Sigmoid colon (tissue), 7 donors: ENCODE measurements around the gene ZNF891. TPM values are rescaled to one million over a fixed set of nuclear protein-coding genes. Genes with fewer than 3 reads are reported as not detected.

Experiments
- DNase-seq: peaks from one replicate; pipeline ENCODE4 v3.0.0-alpha.2; 2019
- H3K27ac ChIP-seq, 4 donors: fragments of 200-600 bp; sonication (generic); one replicate each; pipeline ENCODE4 v1.5.1; 2016 to 2019; ENCODE audit warnings: mild to moderate bottlenecking in 1 of 4
- H3K27me3 ChIP-seq, 3 donors: fragments of 200-600 bp; sonication (generic); one replicate each; pipeline ENCODE4 v1.5.1; 2019; ENCODE audit warnings: mild to moderate bottlenecking in 1 of 3
- H3K36me3 ChIP-seq, 4 donors: fragments of 200-600 bp; sonication (generic); one replicate each; pipeline ENCODE4 v1.5.1; 2016 to 2019
- H3K4me1 ChIP-seq, 4 donors: fragments of 200-600 bp; sonication (generic); one replicate each; pipeline ENCODE4 v1.5.1; 2017 to 2019
- H3K4me3 ChIP-seq, 4 donors: fragments of 200-600 bp; sonication (generic); one replicate each; pipeline ENCODE4 v1.5.1; 2017 to 2019; ENCODE audit warnings: mild to moderate bottlenecking in 2 of 4, moderate library complexity in 1 of 4
- H3K9me3 ChIP-seq, 4 donors: fragments of 200-600 bp in 3 of 4; sonication (generic) in 3 of 4; one replicate each; pipeline versions ENCODE4 v1.5.1 to v1.6.1; 2013 to 2019
- CTCF ChIP-seq, 4 experiments: fragments of 450-650 bp in 3 of 4; fragments of 200-600 bp in 1 of 4; IDR thresholded peaks; one replicate each; pipeline ENCODE4 v1.5.1; 2016 to 2019; ENCODE audit warnings: antibody characterized with exemption in 4 of 4, mild to moderate bottlenecking in 3 of 4, moderate library complexity in 2 of 4
- EP300 ChIP-seq, 4 donors: sonication (generic); formaldehyde crosslinking; IDR thresholded peaks; one replicate each; pipeline ENCODE4 v1.6.1; 2017; ENCODE audit warnings: antibody characterized with exemption in 4 of 4
- POLR2A ChIP-seq, 2 donors: fragments of 450-650 bp; IDR thresholded peaks; one replicate each; pipeline ENCODE4 v1.6.1; 2016; ENCODE audit warnings: antibody characterized with exemption in 2 of 2, mild to moderate bottlenecking in 2 of 2, moderate library complexity in 2 of 2
- POLR2AphosphoS5 ChIP-seq, 4 donors: sonication (generic); formaldehyde crosslinking; IDR thresholded peaks; one replicate each; pipeline ENCODE4 v1.6.1; 2017; ENCODE audit warnings: antibody characterized with exemption in 4 of 4
- WGBS, 2 donors: extraction: QIAGEN DNeasy Blood & Tissue Kit; methylation state at CpG; one replicate each; pipeline ENCODE4 v1.1.7; 2013; 5-methylcytosine and 5-hydroxymethylcytosine counted together
- intact Hi-C: fragments of 100-400 bp; cut with DNase I; formaldehyde crosslinking; loops from one replicate; pipeline ENCODE4 v1.15.1; 2023
- polyA plus RNA-seq, 3 donors: library from polyadenylated mRNA; stranded (reverse); fragments of 200-250 nt; gene quantifications; one replicate each; pipeline ENCODE4 v1.2.3, GENCODE V29; 2013
- total RNA-seq, 4 donors: library from RNA; depleted of rRNA; stranded (reverse); fragments of >200 nt; gene quantifications; one replicate each; pipeline ENCODE4 v1.1.0, GENCODE V29; 2016
- donor health status: healthy with polysubstance abuse.
- donor health status: Bipolar disorder and iron deficiency.
- donor health status: healthy.

Gene ZNF891
- total and polyA plus RNA-seq, 7 donors, result under 0.01 to 6.1 (median 3.1) TPM

- H3K4me3 ChIP-seq, result no peak overlapping the region
- intact Hi-C loops, result no loop called here
- TF ChIP-seq CTCF (IDR thresholded peaks at IDR 0.05) (no peak), POLR2A (IDR thresholded peaks at IDR 0.05) (no peak), EP300 (IDR thresholded peaks at IDR 0.05) (no peak), POLR2AphosphoS5 (IDR thresholded peaks at IDR 0.05) (no peak)
- 94 to 98% methylated on average over 2 of the region's 2 CpGs for WGBS, 2 donors
- no peaks in the 10 kb centered on the region for H3K27me3 ChIP-seq
- no peaks in the 10 kb centered on the region for H3K4me1 ChIP-seq
- no peak overlapping the region for H3K27ac ChIP-seq
- H3K36me3 ChIP-seq, result peaks cover 48 to 75% (median 61%) of the 10 kb centered on the region in 4 donors
- DNase-seq, result no peak
- H3K9me3 ChIP-seq, result peaks cover 46 to 99% (median 79%) of the 10 kb centered on the region in 4 donors
Measured at GRCh38 chr12:133156125-133156690, 26.1 kb upstream of the ZNF891 start.

GRCh38 chr12:133145981-133146380, 15.9 kb upstream of the ZNF891 start:
- H3K4me1 ChIP-seq, result no peaks in the 10 kb centered on the region
- no peak for TF ChIP-seq POLR2A (IDR thresholded peaks at IDR 0.05)
- no peak for TF ChIP-seq POLR2AphosphoS5 (IDR thresholded peaks at IDR 0.05)
- no peak for TF ChIP-seq CTCF (IDR thresholded peaks at IDR 0.05)
- no peaks in the 10 kb centered on the region for H3K27me3 ChIP-seq
- WGBS, 2 donors, result 92 to 97% methylated on average over 2 of the region's 2 CpGs
- no peak overlapping the region for H3K27ac ChIP-seq
- no peak overlapping the region for H3K4me3 ChIP-seq
- DNase-seq, result no peak
- peaks cover 17 to 85% (median 49%) of the 10 kb centered on the region in 4 donors for H3K36me3 ChIP-seq
- intact Hi-C loops, result no loop called here
- H3K9me3 ChIP-seq, result peaks cover 8 to 69% (median 49%) of the 10 kb centered on the region in 4 donors

- Histone ChIP-seq H3K27ac (no peak overlapping the region), H3K36me3 (peaks cover 4 to 80% (median 36%) of the 10 kb centered on the region in 4 donors), H3K4me3 (no peak overlapping the region), H3K27me3 (no peaks in the 10 kb centered on the region), H3K9me3 (peaks cover 15 to 63% (median 56%) of the 10 kb centered on the region in 4 donors), H3K4me1 (peaks cover 0 to 7% (median 3%) of the 10 kb centered on the region in 4 donors)
- no peak for TF ChIP-seq POLR2AphosphoS5 (IDR thresholded peaks at IDR 0.05)
- no peak for TF ChIP-seq EP300 (IDR thresholded peaks at IDR 0.05)
- TF ChIP-seq CTCF (IDR thresholded peaks at IDR 0.05), result no peak
- TF ChIP-seq POLR2A (IDR thresholded peaks at IDR 0.05), result no peak
- WGBS, 2 donors, result 98% methylated on average over 2 of the region's 2 CpGs
- no peak for DNase-seq
- intact Hi-C loops, result no loop called here
Measured at GRCh38 chr12:133135747-133136146, 5.7 kb upstream of the ZNF891 start.

- H3K36me3 ChIP-seq, result peaks cover 4 to 60% (median 28%) of the 10 kb centered on the region in 4 donors
Measured at GRCh38 chr12:133130808-133131128, 694 bp upstream of the ZNF891 start.

More at GRCh38 chr12:133130808-133131128, 694 bp upstream of the ZNF891 start:
- H3K27ac ChIP-seq, result peak overlapping the region; percentile 95 to 98 (median 96)
- H3K27me3 ChIP-seq, result no peaks in the 10 kb centered on the region
- TF ChIP-seq POLR2AphosphoS5 (IDR thresholded peaks at IDR 0.05), result no peak
- TF ChIP-seq POLR2A (IDR thresholded peaks at IDR 0.05), result no peak
- no peak for TF ChIP-seq CTCF (IDR thresholded peaks at IDR 0.05)
- TF ChIP-seq EP300 (IDR thresholded peaks at IDR 0.05), result no peak
- WGBS, 2 donors, result 0 to 1% methylated on average over 17 of the region's 17 CpGs
- peak; percentile 67 for DNase-seq
- H3K9me3 ChIP-seq, result peaks cover 7 to 47% (median 38%) of the 10 kb centered on the region in 4 donors
- H3K4me1 ChIP-seq, result peaks cover 0 to 14% (median 6%) of the 10 kb centered on the region in 4 donors
- intact Hi-C loops, result loop anchor here (1.0 to 2.0 kb wide), 4 partner anchors 50 to 144 kb away; partner anchors contain the start of genes ZNF140, ZNF26, ZNF268 and ZNF84
- H3K4me3 ChIP-seq, result peak overlapping the region; percentile 77 to 92 (median 82)
